Uterus (tissue), 2 donors: ENCODE data around the gene SMAD1.

Source experiments
- POLR2A ChIP-seq, 2 donors: fragments of 450-650 bp; IDR thresholded peaks; one replicate each; pipeline ENCODE4 v1.6.1; 2016; ENCODE audit warnings: antibody characterized with exemption in 2 of 2, mild to moderate bottlenecking in 1 of 2, moderate library complexity in 1 of 2
- TF ChIP-seq, protein P1 (sequence below), 4 experiments: fragments of 200-600 bp in 2 of 4; fragments of 450-650 bp in 2 of 4; sonication (generic) in 2 of 4; IDR thresholded peaks; one replicate each; pipeline ENCODE4 v1.5.1; 2016 to 2019; ENCODE audit warnings: antibody characterized with exemption in 4 of 4, mild to moderate bottlenecking in 2 of 4, moderate library complexity in 1 of 4

DNA sequence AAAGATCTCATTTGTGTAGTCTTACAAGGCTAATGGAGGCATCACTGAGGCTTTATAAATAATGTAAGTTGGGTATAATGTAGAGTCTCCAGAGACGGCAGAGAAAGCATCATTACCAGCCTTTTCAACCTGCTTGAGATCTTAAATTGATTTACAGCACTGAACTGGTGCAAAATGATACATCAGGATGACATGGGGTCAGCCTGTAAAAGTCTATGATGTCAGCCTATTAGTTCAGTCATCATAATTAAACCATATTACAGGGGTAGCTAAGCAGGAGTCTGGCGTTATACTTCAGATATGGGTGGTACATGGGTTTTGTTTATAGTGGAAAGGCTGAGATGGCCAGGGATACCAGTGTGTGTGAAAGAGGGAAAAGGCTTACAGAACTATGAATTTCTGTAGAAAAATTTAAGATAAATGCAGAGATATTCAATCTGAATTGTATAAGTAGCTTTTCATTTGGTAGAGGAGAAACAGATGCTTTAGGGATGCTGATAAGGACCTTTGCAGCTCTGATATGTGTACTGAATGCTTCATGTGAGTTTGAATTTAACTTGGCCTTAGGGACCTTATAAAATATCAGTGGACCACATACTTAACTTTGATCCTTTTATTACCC lies 2.7 kb downstream of the SMAD1 start:
- no peak for TF ChIP-seq POLR2A (IDR thresholded peaks at IDR 0.05)
- TF ChIP-seq, protein P1, sequence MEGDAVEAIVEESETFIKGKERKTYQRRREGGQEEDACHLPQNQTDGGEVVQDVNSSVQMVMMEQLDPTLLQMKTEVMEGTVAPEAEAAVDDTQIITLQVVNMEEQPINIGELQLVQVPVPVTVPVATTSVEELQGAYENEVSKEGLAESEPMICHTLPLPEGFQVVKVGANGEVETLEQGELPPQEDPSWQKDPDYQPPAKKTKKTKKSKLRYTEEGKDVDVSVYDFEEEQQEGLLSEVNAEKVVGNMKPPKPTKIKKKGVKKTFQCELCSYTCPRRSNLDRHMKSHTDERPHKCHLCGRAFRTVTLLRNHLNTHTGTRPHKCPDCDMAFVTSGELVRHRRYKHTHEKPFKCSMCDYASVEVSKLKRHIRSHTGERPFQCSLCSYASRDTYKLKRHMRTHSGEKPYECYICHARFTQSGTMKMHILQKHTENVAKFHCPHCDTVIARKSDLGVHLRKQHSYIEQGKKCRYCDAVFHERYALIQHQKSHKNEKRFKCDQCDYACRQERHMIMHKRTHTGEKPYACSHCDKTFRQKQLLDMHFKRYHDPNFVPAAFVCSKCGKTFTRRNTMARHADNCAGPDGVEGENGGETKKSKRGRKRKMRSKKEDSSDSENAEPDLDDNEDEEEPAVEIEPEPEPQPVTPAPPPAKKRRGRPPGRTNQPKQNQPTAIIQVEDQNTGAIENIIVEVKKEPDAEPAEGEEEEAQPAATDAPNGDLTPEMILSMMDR (IDR thresholded peaks at IDR 0.05) = no peak
